T-helper 2 cell treated with Interferon-gamma antibody and Interleukin-4, amounts not matched to agents 100 ng/mL and 5 ng/mL, for 36 hours (primary cell): Measurements from ENCODE around the gene POTEM. TPM values are rescaled to one million over a fixed set of nuclear protein-coding genes. Genes with fewer than 3 reads are reported as not detected.
"Not testable (repeated sequence)": the region's sequence is repeated elsewhere in the genome, so short reads cannot be mapped to it uniquely, and the experiment has no call there.

Experiments used
- intact Hi-C: fragments of 100-400 bp; cut with micrococcal nuclease; formaldehyde crosslinking; loops from one replicate; pipeline ENCODE4 v1.15.1; 2023
- total RNA-seq: library from RNA; stranded (reverse); gene quantifications from 2 replicates; pipeline ENCODE4 v1.2.3, GENCODE V29; 2022

POTEM gene
- not detected in 2 replicates for total RNA-seq

DNA sequence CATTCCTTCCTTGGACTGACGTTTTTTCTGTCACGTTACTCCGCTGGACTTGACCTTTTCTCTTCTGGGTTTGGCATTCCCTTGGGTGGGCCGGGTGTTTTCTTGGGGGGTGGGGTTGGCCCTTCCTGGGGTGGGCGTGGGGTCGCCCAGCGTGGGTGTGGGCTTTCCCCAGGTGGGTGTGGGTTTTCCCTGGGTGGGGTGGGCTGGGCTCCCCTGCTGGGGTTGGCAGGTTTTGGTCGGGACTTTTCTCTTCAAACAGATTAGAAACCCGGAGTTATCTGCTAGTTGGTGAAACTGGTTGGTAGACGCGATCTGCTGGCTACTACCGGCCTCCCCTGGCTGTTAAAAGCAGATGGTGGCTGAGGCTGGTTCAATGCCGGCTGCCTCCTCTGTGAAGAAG, at the start of gene POTEM:
Gene POTEM, plus strand, starts transcription at position 301 of the 400 bp plus-strand sequence. Its CDS starts 52 bp downstream, at position 353.
- intact Hi-C loops = not testable (repeated sequence)

- intact Hi-C loops = not testable (repeated sequence)
Measured at GRCh38 chr14:18918345-18918744, 48.9 kb upstream of the POTEM start.

GRCh38 chr14:18920052-18920451, 47.2 kb upstream of the POTEM start:
- intact Hi-C loops = not testable (repeated sequence)

DNA sequence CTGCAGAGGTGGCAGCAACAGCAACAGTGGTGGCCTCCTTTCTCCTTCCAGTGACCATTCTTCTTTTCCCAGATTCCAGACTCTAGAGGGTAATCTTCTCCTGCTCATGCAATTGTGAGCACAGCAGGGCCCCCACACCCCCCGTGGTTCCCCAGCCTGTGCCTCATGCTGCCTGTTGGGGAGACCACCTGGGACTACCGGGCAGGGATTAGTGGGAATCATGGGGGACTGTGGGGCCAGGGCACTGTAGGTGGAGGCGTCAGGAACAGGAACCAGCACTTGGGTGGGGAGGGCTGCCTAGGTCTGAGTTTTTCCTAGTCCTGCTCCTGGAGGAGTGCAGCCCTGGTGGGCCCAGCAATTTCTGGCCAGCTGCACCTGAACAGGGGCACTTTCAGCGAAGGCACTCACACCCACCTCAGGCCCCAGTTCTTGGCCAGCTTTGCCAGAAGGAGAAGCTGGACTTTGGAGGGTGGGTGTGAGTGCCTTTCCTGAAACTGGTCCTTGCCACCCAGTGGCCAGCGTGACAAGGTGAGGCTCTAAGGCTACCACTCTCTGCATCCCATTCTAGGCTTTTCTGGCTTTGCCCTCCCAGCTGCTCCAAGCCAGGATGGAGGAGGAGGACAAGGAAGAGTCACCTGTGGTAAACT, 46.1 kb upstream of the POTEM start:
- intact Hi-C loops = not testable (repeated sequence)

- intact Hi-C loops = not testable (repeated sequence)
Measured at GRCh38 chr14:18936848-18937247, 30.4 kb upstream of the POTEM start.

DNA sequence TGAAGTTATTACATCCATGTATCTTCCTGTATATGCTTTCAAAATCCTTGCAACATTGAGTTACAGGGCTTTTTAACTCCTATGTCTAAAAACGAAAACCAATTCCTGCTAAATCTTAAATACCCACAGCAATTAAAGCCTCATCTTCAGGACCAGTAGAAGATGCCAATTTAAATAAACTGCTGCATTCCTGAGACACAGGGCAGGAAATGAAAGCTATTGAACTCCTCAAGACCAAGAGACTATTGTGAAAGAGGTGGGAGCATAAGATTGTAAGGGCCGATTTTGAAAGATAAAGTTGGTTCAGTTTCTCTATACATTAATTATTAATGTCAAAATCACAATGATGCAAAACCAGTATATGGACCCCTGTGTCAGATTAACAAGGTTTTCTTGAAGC, 28.5 kb upstream of the POTEM start:
- intact Hi-C loops = not testable (repeated sequence)

DNA sequence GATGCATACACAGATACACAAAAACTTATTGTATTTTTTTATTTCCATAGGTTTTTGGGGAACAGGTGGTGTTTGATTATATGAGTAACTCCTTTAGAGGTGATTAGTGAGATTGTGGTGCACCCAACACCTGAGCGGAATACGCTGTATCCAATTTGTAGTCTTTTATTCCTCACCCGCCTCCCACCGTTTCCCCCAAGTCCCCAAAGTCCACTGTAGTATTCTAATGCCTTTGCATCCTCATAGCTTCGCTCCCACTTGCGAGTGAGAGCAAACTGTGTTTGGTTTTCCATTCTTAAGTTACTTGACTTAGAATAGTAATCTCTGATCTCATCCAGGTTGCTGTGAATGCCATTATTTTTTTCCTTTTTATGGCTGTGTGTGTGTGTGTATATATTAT, 17.3 kb upstream of the POTEM start:
- intact Hi-C loops = not testable (repeated sequence)

DNA sequence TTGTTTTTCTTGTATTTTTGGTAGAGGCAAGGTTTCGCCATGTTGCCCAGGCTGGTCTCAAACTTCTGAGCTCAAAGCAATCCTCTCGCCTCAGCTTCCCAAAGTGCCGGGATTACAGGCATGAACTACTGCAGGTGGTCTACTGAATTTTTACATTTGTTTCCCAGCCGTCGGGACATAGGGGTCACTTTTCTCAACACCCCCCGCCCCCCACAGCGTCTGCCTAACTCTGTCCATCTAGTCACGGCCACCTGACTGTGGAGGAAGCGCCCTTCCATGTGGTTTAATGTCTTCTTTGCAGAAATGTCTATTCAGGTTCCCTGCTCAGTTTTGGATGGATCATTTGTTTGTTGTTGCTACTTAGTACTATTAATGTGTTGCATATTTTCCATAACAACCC, 14.1 kb upstream of the POTEM start:
- intact Hi-C loops = not testable (repeated sequence)

- intact Hi-C loops = not testable (repeated sequence)
Measured at GRCh38 chr14:18955816-18956215, 11.4 kb upstream of the POTEM start.

GRCh38 chr14:18961576-18961975, 5.7 kb upstream of the POTEM start:
- intact Hi-C loops = not testable (repeated sequence)

GRCh38 chr14:18962143-18962542, 5.1 kb upstream of the POTEM start:
- intact Hi-C loops = not testable (repeated sequence)

- intact Hi-C loops = not testable (repeated sequence)
Measured at GRCh38 chr14:18963276-18963675, 4.0 kb upstream of the POTEM start.

DNA sequence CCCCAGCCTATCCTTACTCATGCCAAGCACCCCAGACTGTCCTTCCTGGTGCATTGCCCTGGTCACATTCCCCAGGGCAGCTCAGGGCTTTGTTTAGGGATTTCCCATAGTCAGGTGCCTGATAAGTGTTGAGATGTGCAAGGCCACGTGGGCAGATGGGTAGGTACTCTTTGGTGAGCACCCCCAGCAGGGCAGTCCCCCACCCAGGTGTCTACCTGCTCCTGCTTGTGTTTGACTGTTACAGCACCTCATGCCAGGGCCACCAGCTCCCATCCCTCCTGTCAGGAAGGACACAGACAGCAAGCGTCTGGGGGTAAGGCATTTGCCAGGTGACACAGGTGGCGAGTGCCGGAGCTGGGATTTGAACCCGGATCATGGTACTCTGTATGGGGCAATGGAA, 2.4 kb upstream of the POTEM start:
- intact Hi-C loops = not testable (repeated sequence)

DNA sequence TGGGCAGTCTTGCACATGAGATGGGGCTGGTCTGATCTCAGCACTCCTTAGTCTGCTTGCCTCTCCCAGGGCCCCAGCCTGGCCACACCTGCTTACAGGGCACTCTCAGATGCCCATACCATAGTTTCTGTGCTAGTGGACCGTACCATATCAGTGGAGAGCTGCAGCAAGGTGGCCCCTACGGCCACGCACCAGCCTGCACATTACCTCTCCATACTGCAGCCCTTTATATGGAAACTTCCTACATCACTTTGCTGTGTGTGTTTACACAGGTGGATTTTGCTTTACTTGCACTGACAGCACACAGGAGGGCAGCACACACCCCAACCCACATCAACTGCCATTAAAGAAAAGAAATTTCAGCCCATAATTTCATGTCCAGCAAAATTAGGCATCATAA, 35.3 kb downstream of the POTEM start:
- intact Hi-C loops = not testable (repeated sequence)

- intact Hi-C loops = not testable (repeated sequence)
Measured at GRCh38 chr14:19006490-19006889, 39.3 kb downstream of the POTEM start.

DNA sequence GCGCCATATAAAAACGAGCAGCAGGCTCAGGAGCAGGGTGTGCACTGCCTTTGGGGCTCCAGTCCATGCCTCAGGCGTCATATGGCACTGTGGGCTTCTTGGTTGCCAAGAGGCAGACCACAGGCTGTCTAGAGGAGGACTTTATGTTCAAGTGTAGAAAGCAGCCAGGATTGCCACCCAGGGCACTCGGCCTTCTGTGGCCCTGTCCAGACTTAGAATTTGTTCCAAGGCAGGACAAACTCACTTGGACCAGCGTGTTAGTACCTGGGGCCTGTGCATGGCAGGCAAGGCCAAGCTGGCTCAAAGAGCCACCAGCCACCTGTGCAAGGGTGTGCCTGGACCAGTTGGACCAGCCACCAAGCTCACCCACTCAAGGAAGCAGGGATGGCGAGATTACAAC, 40.4 kb downstream of the POTEM start:
- intact Hi-C loops = not testable (repeated sequence)

DNA sequence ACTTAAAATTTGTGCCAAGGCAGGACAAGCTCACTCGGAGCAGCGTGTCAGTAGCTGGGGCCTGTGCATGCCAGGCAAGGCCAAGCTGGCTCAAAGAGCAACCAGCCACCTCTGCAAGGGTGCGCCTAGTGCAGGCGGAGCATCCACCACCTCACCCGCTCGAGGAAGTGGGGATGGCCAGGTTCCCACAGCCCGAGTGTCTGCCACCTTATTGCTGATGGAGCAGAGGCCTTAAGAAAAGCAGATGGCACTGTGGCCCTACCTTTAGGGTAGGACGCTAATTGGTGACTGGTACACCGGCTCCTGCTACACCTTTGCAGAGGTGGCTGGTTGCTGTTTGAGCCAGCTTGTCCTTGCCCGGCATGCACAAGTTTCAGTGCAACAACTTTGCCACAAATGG, 43.8 kb downstream of the POTEM start:
- intact Hi-C loops = not testable (repeated sequence)

GRCh38 chr14:19011703-19012102, 44.5 kb downstream of the POTEM start:
- intact Hi-C loops = not testable (repeated sequence)

- intact Hi-C loops = not testable (repeated sequence)
Measured at GRCh38 chr14:19015185-19015584, 48.0 kb downstream of the POTEM start.

DNA sequence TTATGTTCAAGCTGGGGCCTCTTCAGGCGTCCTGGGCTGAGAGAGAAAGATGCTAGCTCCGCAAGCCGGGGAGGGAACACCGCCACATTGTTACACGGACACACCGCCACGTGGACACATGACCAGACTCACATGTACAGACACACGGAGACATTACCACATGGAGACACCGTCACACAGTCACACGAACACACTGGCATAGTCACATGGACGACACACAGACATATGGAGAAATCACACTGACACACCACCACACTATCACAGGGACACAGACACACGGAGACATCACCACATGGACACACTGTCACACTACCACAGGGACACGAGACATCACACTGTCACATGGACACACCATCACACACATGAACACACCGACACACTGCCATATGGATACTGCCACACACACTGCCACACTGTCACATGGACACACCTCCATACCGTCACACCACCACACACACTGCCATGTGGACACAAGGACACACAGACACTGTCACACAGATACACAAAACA, 57.9 kb downstream of the POTEM start:
- intact Hi-C loops = not testable (repeated sequence)

GRCh38 chr14:19026649-19027351, 59.6 kb downstream of the POTEM start:
- intact Hi-C loops = not testable (repeated sequence)

- intact Hi-C loops = not testable (repeated sequence)
Measured at GRCh38 chr14:19027895-19028294, 60.7 kb downstream of the POTEM start.
